CD4-positive, alpha-beta T cell treated with Interleukin-12 subunit alpha and Interleukin-12 subunit beta, for 1 hour (primary cell): ENCODE results near the gene EPN2.

Source experiments
- DNase-seq: peaks from one replicate; pipeline ENCODE4 v3.0.0-alpha.2; 2020

The EPN2 gene

GRCh38 chr17:19313066-19313745 lies 76.0 kb downstream of the EPN2 start:
- DNase-seq = no peak

- DNase-seq = no peak
Observed at GRCh38 chr17:19313746-19314651, 76.8 kb downstream of the EPN2 start.

GRCh38 chr17:19315104-19315503 lies 77.9 kb downstream of the EPN2 start:
- no peak for DNase-seq

- no peak for DNase-seq
Observed at GRCh38 chr17:19316761-19317358, 79.7 kb downstream of the EPN2 start.

GRCh38 chr17:19317359-19318095 lies 80.4 kb downstream of the EPN2 start:
- DNase-seq = no peak

GRCh38 chr17:19318611-19319010 lies 81.4 kb downstream of the EPN2 start:
- no peak for DNase-seq

- no peak for DNase-seq
Observed at GRCh38 chr17:19319771-19320505, 82.8 kb downstream of the EPN2 start.

- DNase-seq = no peak
Observed at GRCh38 chr17:19320876-19321275, 83.7 kb downstream of the EPN2 start.

- DNase-seq = no peak
Observed at GRCh38 chr17:19321481-19322128, 84.4 kb downstream of the EPN2 start.

GRCh38 chr17:19322129-19322505 lies 85.0 kb downstream of the EPN2 start:
- no peak for DNase-seq

- no peak for DNase-seq
Observed at GRCh38 chr17:19322861-19323260, 85.7 kb downstream of the EPN2 start.

GRCh38 chr17:19325542-19325941 lies 88.4 kb downstream of the EPN2 start:
- DNase-seq = no peak

- no peak for DNase-seq
Observed at GRCh38 chr17:19327031-19327783, 90.0 kb downstream of the EPN2 start.

- DNase-seq = no peak
Observed at GRCh38 chr17:19328441-19329061, 91.4 kb downstream of the EPN2 start.

GRCh38 chr17:19329136-19329535 lies 92.0 kb downstream of the EPN2 start:
- DNase-seq = no peak

- no peak for DNase-seq
Observed at GRCh38 chr17:19329839-19330238, 92.7 kb downstream of the EPN2 start.

GRCh38 chr17:19330271-19330670 lies 93.1 kb downstream of the EPN2 start:
- DNase-seq = no peak

GRCh38 chr17:19331134-19331533 lies 94.0 kb downstream of the EPN2 start:
- no peak for DNase-seq

GRCh38 chr17:19331543-19332245 lies 94.5 kb downstream of the EPN2 start:
- no peak for DNase-seq
